OCI-LY7 (cell line): ENCODE measurements around the gene RNF213. TPM values are rescaled to one million over a fixed set of nuclear protein-coding genes. Genes with fewer than 3 reads are reported as not detected.

ENCODE experiments used
- BruUV-seq: library from RNA; stranded (reverse); fragments of 400-500 nt; replicated peaks from 2 replicates; lab custom pipeline; 2021; lab: Mats Ljungman, UMichigan
- CTCF ChIA-PET: fragments of 300-600 bp; sonication (Branson Sonifier 250); formaldehyde crosslinking; loops from one replicate; lab custom pipeline; 2022; ENCODE audit warnings: antibody characterized with exemption; ENCODE audit not compliant: unreplicated experiment; lab: Charles Lee
- POLR2A ChIA-PET: fragments of 300-600 bp; sonication (Branson Sonifier 250); formaldehyde crosslinking; loops from one replicate; lab custom pipeline; 2022; ENCODE audit warnings: antibody characterized with exemption; lab: Charles Lee
- DNase-seq: peaks from one replicate; pipeline ENCODE4 v3.0.0-alpha.2; 2015; ENCODE audit warnings: low spot score
- H2AFZ ChIP-seq: fragments of 200-600 bp; sonication (generic), shearing (Covaris generic); 2 replicates; pipeline ENCODE4 v1.6.1; 2014; ENCODE audit warnings: mild to moderate bottlenecking, antibody characterized with exemption, low read length, moderate library complexity
- H3K27ac ChIP-seq: fragments of 200-600 bp; sonication (generic); 2 replicates; pipeline ENCODE4 v1.5.1; 2014; ENCODE audit warnings: mixed run types, low read depth, mild to moderate bottlenecking, moderate library complexity, low read length, inconsistent platforms; ENCODE audit not compliant: poor library complexity, severe bottlenecking
- H3K36me3 ChIP-seq: fragments of 200-600 bp; sonication (generic); 2 replicates; pipeline ENCODE4 v1.6.1; 2014; ENCODE audit warnings: mild to moderate bottlenecking, antibody characterized with exemption, low read length, moderate library complexity, mixed read lengths; ENCODE audit not compliant: insufficient read depth
- H3K4me1 ChIP-seq: fragments of 200-600 bp; sonication (generic); 2 replicates; pipeline ENCODE4 v1.5.1; 2014; ENCODE audit warnings: mild to moderate bottlenecking, low read length; ENCODE audit not compliant: insufficient read depth, poor library complexity, severe bottlenecking
- H3K4me2 ChIP-seq: fragments of 200-600 bp; sonication (generic); 2 replicates; pipeline ENCODE4 v1.6.1; 2014; ENCODE audit warnings: mild to moderate bottlenecking, low read length
- H3K4me3 ChIP-seq: fragments of 200-600 bp; sonication (generic); 2 replicates; pipeline ENCODE4 v1.5.1; 2014; ENCODE audit warnings: mild to moderate bottlenecking, low read depth, low read length; ENCODE audit not compliant: poor library complexity, severe bottlenecking
- H3K79me2 ChIP-seq: fragments of 200-600 bp; sonication (generic); 2 replicates; pipeline ENCODE4 v1.6.1; 2016; ENCODE audit warnings: low read depth, mild to moderate bottlenecking, low read length, moderate library complexity, mixed read lengths; ENCODE audit not compliant: insufficient read depth
- H3K9me2 ChIP-seq: fragments of 200-600 bp; sonication (generic); 2 replicates; pipeline ENCODE4 v1.6.1; 2016; ENCODE audit warnings: mild to moderate bottlenecking, low read length, mixed read lengths; ENCODE audit not compliant: insufficient read depth
- H3K9me3 ChIP-seq: fragments of 200-600 bp; sonication (generic); 2 replicates; pipeline ENCODE4 v1.6.1; 2014; ENCODE audit warnings: mild to moderate bottlenecking, mixed run types, low read length, mixed read lengths
- H4K20me1 ChIP-seq: fragments of 200-600 bp; sonication (generic); 2 replicates; pipeline ENCODE4 v1.6.1; 2014; ENCODE audit warnings: mild to moderate bottlenecking, antibody characterized with exemption, low read length, moderate library complexity, mixed read lengths; ENCODE audit not compliant: insufficient read depth
- CTCF ChIP-seq: fragments of 200-600 bp; sonication (generic); conservative IDR thresholded peaks from 2 replicates; pipeline ENCODE4 v1.5.1; 2014; ENCODE audit warnings: mild to moderate bottlenecking, antibody characterized with exemption, low read length, moderate library complexity, mixed read lengths
- EZH2phosphoT487 ChIP-seq: fragments of 200-600 bp; sonication (generic); IDR thresholded peaks from 2 replicates; pipeline ENCODE4 v1.6.1; 2018; ENCODE audit warnings: low read depth, borderline replicate concordance, mild to moderate bottlenecking, mixed run types, antibody characterized with exemption, low read length, moderate library complexity, mixed read lengths
- intact Hi-C: fragments of 100-400 bp; cut with micrococcal nuclease; formaldehyde crosslinking; loops from one replicate; pipeline ENCODE4 v1.10.0; 2022; ENCODE audit not compliant: unreplicated experiment
- total RNA-seq, 2 experiments: library from RNA; depleted of rRNA in 1 of 2; stranded (reverse); fragments of >200 nt in 1 of 2; shearing (Covaris generic) in 1 of 2; gene quantifications; 2 replicates each; pipeline ENCODE4 v1.2.3, GENCODE V29; 2014 to 2022

Gene RNF213
- total RNA-seq, 2 experiments from 2014 or later, result 58.8 to 68.6 TPM

DNA sequence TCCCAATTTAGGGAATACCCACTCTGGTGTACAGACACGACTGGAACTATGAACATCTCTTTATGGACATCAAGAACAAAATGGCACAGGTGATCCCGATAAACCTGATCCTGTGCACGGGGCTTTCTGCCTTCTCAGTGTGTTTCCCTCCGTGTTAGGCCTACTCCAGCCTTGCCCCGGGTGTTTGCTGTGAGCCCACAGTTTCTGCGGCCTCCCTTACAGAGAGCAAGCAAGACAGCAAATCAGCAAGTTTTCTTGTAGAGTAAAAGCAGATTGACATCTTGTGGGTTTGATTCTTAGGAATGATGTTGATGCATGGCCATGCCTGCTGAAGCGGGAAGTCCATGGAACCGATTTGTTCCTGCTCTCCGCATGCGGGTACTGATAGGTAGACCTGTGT is 127.9 kb downstream of the RNF213 start:
- POLR2A ChIA-PET, result no interaction called here
- Histone ChIP-seq H4K20me1 (no peaks in the 10 kb centered on the region), H3K27ac (no peak overlapping the region), H2AFZ (no peak overlapping the region), H3K4me1 (no peaks in the 10 kb centered on the region), H3K79me2 (no peaks in the 10 kb centered on the region), H3K4me3 (no peak overlapping the region), H3K9me2 (no peaks in the 10 kb centered on the region), H3K9me3 (no peaks in the 10 kb centered on the region), H3K4me2 (no peak overlapping the region), H3K36me3 (no peaks in the 10 kb centered on the region; the same call in 1 of the 2 replicates)
- TF ChIP-seq EZH2phosphoT487, result no peak
- no peak for TF ChIP-seq CTCF
- intact Hi-C loops, result no loop called here
- no TSS peak for BruUV-seq
- DNase-seq, result no peak
- CTCF ChIA-PET, result no interaction called here

DNA sequence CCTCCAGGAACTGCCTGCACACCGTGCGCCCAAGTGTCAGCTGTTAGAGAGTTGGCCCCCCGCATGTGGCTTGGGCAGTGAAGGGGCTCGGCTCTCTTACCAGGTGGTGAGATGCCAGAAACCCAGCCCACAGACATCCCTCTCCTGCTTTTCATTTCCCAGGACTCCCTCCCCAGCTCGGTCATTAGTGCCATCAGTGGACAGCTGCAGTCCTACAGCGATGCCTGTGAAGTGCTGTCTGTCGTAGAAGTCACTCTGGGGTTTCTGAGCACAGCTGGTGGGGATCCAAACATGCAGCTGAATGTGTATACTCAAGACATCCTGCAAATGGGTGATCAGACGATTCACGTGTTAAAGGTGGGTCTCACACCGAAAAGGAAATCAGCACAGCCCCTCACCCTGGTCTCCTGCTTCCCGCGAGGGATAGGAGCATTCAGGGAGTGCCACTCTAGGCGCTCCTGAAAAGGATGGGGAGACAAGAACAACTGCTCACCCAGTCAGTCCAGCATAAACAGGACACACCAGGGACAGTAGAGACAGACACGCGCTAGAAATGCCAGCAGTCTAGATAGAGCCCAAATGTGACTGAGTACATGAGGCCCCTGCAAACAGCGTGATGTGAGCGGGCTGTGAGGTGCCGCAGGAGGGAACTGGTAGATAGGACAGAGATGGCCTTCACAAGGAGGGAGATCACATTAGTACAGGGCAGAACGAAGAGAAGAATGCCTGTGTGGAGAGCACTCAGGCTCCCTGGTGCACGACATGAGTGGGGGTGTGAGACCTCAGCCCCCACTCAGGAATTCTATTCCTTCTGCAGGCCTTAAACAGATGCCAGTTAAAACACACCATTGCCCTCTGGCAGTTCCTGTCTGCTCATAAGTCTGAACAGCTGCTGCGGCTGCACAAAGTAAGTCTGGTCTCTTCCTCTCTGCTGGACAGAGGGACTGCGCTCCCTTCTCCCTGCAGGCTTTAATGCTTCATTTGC is 128.7 kb downstream of the RNF213 start:
- intact Hi-C loops, result no loop called here
- no TSS peak for BruUV-seq
- no peak overlapping the region for H2AFZ ChIP-seq

More for the DNA sequence above, 128.7 kb downstream of the RNF213 start:
- DNase-seq, result no peak
- Histone ChIP-seq H3K9me2 (no peaks in the 10 kb centered on the region), H3K27ac (no peak overlapping the region), H3K4me3 (no peak overlapping the region), H3K4me2 (no peak overlapping the region), H3K4me1 (no peaks in the 10 kb centered on the region), H3K9me3 (no peaks in the 10 kb centered on the region), H4K20me1 (no peaks in the 10 kb centered on the region), H3K36me3 (no peaks in the 10 kb centered on the region; the same call in 1 of the 2 replicates), H3K79me2 (no peaks in the 10 kb centered on the region)
- ChIA-PET POLR2A (no interaction called here), CTCF (no interaction called here)
- TF ChIP-seq CTCF, result no peak
- no peak for TF ChIP-seq EZH2phosphoT487
